HG02938 (cell line): ENCODE data around the gene RTRAF.

Experiments
- ATAC-seq: cut with Tn5 transposase; IDR thresholded peaks from one replicate; pipeline ENCODE4 v1.9.1; 2021; ENCODE audit warnings: mild to moderate bottlenecking, moderate library complexity; ENCODE audit not compliant: unreplicated experiment

Gene RTRAF

GRCh38 chr14:51993285-51993920, 4.1 kb downstream of the RTRAF start:
- no peak for ATAC-seq

GRCh38 chr14:51996148-51996746, 6.9 kb downstream of the RTRAF start:
- ATAC-seq = no peak

GRCh38 chr14:51998348-51998747, 9.0 kb downstream of the RTRAF start:
- ATAC-seq = no peak

GRCh38 chr14:51999084-51999483, 9.7 kb downstream of the RTRAF start:
- ATAC-seq = no peak

GRCh38 chr14:52000019-52000582, 10.8 kb downstream of the RTRAF start:
- no peak for ATAC-seq

GRCh38 chr14:52000696-52001095, 11.3 kb downstream of the RTRAF start:
- ATAC-seq = no peak

GRCh38 chr14:52002542-52002941, 13.2 kb downstream of the RTRAF start:
- ATAC-seq = no peak

GRCh38 chr14:52003324-52003723, 14.0 kb downstream of the RTRAF start:
- ATAC-seq = no peak

- no peak for ATAC-seq
Measured at GRCh38 chr14:52005625-52006024, 16.3 kb downstream of the RTRAF start.

GRCh38 chr14:52006361-52006760, 17.0 kb downstream of the RTRAF start:
- no peak for ATAC-seq

- no peak for ATAC-seq
Measured at GRCh38 chr14:52007211-52007610, 17.9 kb downstream of the RTRAF start.

GRCh38 chr14:52007637-52008036, 18.3 kb downstream of the RTRAF start:
- ATAC-seq = no peak

- no peak for ATAC-seq
Measured at GRCh38 chr14:52008136-52008535, 18.8 kb downstream of the RTRAF start.

- ATAC-seq = no peak
Measured at GRCh38 chr14:52010173-52010693, 20.9 kb downstream of the RTRAF start.

GRCh38 chr14:52011523-52011922, 22.2 kb downstream of the RTRAF start:
- no peak for ATAC-seq

GRCh38 chr14:52012635-52013034, 23.3 kb downstream of the RTRAF start:
- no peak for ATAC-seq

- ATAC-seq = no peak
Measured at GRCh38 chr14:52013984-52014600, 24.7 kb downstream of the RTRAF start.

- no peak for ATAC-seq
Measured at GRCh38 chr14:52014601-52015267, 25.4 kb downstream of the RTRAF start.

- ATAC-seq = no peak
Measured at GRCh38 chr14:52015411-52016030, 26.2 kb downstream of the RTRAF start.

- ATAC-seq = no peak
Measured at GRCh38 chr14:52018252-52018651, 28.9 kb downstream of the RTRAF start.

GRCh38 chr14:52018970-52019369, 29.6 kb downstream of the RTRAF start:
- ATAC-seq = no peak
